GM12878 (cell line): ENCODE measurements around the gene NELL1. TPM values are rescaled to one million over a fixed set of nuclear protein-coding genes. Genes with fewer than 3 reads are reported as not detected.

Experiments used
- ATAC-seq: fragments of 200-7000 bp; cut with Tn5 transposase; 3 replicates; pipeline ENCODE4 v1.9.1; 2020; ENCODE audit warnings: mild to moderate bottlenecking, moderate library complexity
- BruUV-seq: library from RNA; stranded (reverse); fragments of 400-500 nt; replicated peaks from 2 replicates; lab custom pipeline; 2021; lab: Mats Ljungman, UMichigan
- CTCF ChIA-PET: fragments of 300-600 bp; sonication (Branson Sonifier 250); formaldehyde crosslinking; extraction: SDS; loops from one replicate; lab custom pipeline; 2021; ENCODE audit warnings: inconsistent platforms; lab: Yijun Ruan, JAX
- POLR2A ChIA-PET: fragments of 350-600 bp; formaldehyde crosslinking; extraction: SDS; loops from one replicate; lab custom pipeline; 2021; ENCODE audit warnings: inconsistent platforms; lab: Charles Lee
- RAD21 ChIA-PET: fragments of 300-600 bp; sonication (Branson Sonifier 250); formaldehyde crosslinking; loops from one replicate; lab custom pipeline; 2023; ENCODE audit warnings: antibody characterized with exemption; ENCODE audit not compliant: unreplicated experiment; lab: Charles Lee
- SMC1A ChIA-PET: fragments of 300-600 bp; sonication (Branson Sonifier 250); formaldehyde crosslinking; loops from one replicate; lab custom pipeline; 2023; ENCODE audit not compliant: unreplicated experiment, uncharacterized antibody; lab: Charles Lee
- DNase-seq: peaks from one replicate; pipeline ENCODE4 v3.0.0-alpha.2; 2011; ENCODE audit warnings: low read depth, low spot score
- FAIRE-seq: peaks from 3 replicates; lab custom pipeline; 2011; peaks lifted over from hg19 to GRCh38; lab: Jason Lieb, UNC
- H2AFZ ChIP-seq: 2 replicates; pipeline ENCODE4 v1.6.0; 2011; ENCODE audit warnings: low read depth, low read length, control low read depth; ENCODE audit not compliant: control insufficient read depth
- H3K27ac ChIP-seq: 2 replicates; pipeline ENCODE4 v1.5.1; 2011; ENCODE audit warnings: control low read depth; ENCODE audit not compliant: control insufficient read depth, insufficient read depth
- H3K27me3 ChIP-seq, 2 experiments: replicated peaks in 1 of 2; 2 replicates each; pipeline versions ENCODE4 v1.6.0 to v1.6.1; 2011; ENCODE audit warnings: low read length in 1 of 2; ENCODE audit not compliant: control insufficient read depth in 2 of 2, insufficient read depth in 2 of 2
- H3K36me3 ChIP-seq, 2 experiments: 2 replicates each; pipeline ENCODE4 v1.5.1; 2011; ENCODE audit warnings: low read length in 1 of 2; ENCODE audit not compliant: control insufficient read depth in 2 of 2, insufficient read depth in 2 of 2
- H3K4me1 ChIP-seq: 2 replicates; pipeline ENCODE4 v1.6.1; 2011; ENCODE audit warnings: mild to moderate bottlenecking, low read length, moderate library complexity, mixed read lengths; ENCODE audit not compliant: control insufficient read depth, insufficient read depth
- H3K4me2 ChIP-seq: 2 replicates; pipeline ENCODE4 v1.6.0; 2011; ENCODE audit warnings: control low read depth; ENCODE audit not compliant: control insufficient read depth, insufficient read depth
- H3K4me3 ChIP-seq: fragments of 200-600 bp; sonication (generic); 2 replicates; pipeline ENCODE4 v1.5.1; 2016
- H3K79me2 ChIP-seq: 2 replicates; pipeline ENCODE4 v1.6.0; 2011; ENCODE audit warnings: low read length; ENCODE audit not compliant: control insufficient read depth, insufficient read depth
- H3K9ac ChIP-seq: 2 replicates; pipeline ENCODE4 v1.8.0; 2011; ENCODE audit warnings: low read length, control low read depth, mixed read lengths; ENCODE audit not compliant: control insufficient read depth, insufficient read depth
- H3K9me3 ChIP-seq: replicated peaks from 3 replicates; pipeline ENCODE4 v1.5.1; 2011; ENCODE audit warnings: mild to moderate bottlenecking, low read length; ENCODE audit not compliant: control insufficient read depth, insufficient read depth
- H4K20me1 ChIP-seq: 2 replicates; pipeline ENCODE4 v1.6.0; 2011; ENCODE audit not compliant: control insufficient read depth, insufficient read depth
- ASH2L ChIP-seq: fragments of 300-600, 200-600 bp; sonication (generic); IDR thresholded peaks from 2 replicates; pipeline ENCODE4 v1.6.1; 2017; ENCODE audit warnings: low read depth, mild to moderate bottlenecking, borderline replicate concordance
- ATF2 ChIP-seq: IDR thresholded peaks from 2 replicates; pipeline ENCODE4 v1.6.1; 2012; ENCODE audit warnings: low read length, inconsistent platforms
- BCL11A ChIP-seq: IDR thresholded peaks from 2 replicates; pipeline ENCODE4 v1.6.1; 2011; ENCODE audit warnings: low read depth, low read length
- HDAC2 ChIP-seq: fragments of 200-600 bp; sonication (generic); IDR thresholded peaks from 2 replicates; pipeline ENCODE4 v1.6.1; 2017
- HDAC6 ChIP-seq: fragments of 200-600 bp; sonication (generic); IDR thresholded peaks from one replicate; pipeline ENCODE4 v1.8.0; 2017; ENCODE audit warnings: antibody characterized with exemption; ENCODE audit not compliant: unreplicated experiment
- IKZF1 ChIP-seq: fragments of 450-650 bp; conservative IDR thresholded peaks from 2 replicates; pipeline ENCODE4 v1.6.1; 2017; ENCODE audit warnings: antibody characterized with exemption, mild to moderate bottlenecking
- KAT2A ChIP-seq: conservative IDR thresholded peaks from 2 replicates; pipeline ENCODE4 v1.6.1; 2011; ENCODE audit warnings: low read depth, low read length; ENCODE audit not compliant: control insufficient read depth
- MTA3 ChIP-seq: IDR thresholded peaks from 2 replicates; pipeline ENCODE4 v1.6.1; 2012; ENCODE audit warnings: low read length, inconsistent platforms, borderline replicate concordance
- MYB ChIP-seq: fragments of 150-350 bp; IDR thresholded peaks from 2 replicates; pipeline ENCODE4 v1.6.1; 2014; ENCODE audit warnings: mild to moderate bottlenecking, low read depth, low read length, borderline replicate concordance
- MYC ChIP-seq: IDR thresholded peaks from 2 replicates; pipeline ENCODE4 v1.6.1; 2011; ENCODE audit warnings: mild to moderate bottlenecking, low read length, moderate library complexity, inconsistent platforms; ENCODE audit not compliant: insufficient read depth, insufficient replicate concordance, insufficient read length, severe bottlenecking
- POU2F2 ChIP-seq: IDR thresholded peaks from 3 replicates; pipeline ENCODE4 v1.6.1; 2011; ENCODE audit warnings: low read depth, mild to moderate bottlenecking, low read length, borderline replicate concordance
- SIN3A ChIP-seq: IDR thresholded peaks from 2 replicates; pipeline ENCODE4 v1.6.1; 2012; ENCODE audit warnings: low read depth, low read length, improper control_type of control experiment
- SRF ChIP-seq, 2 experiments: IDR thresholded peaks; 2 replicates each; pipeline ENCODE4 v1.6.1; 2011; ENCODE audit warnings: low read depth in 2 of 2, low read length in 2 of 2, mild to moderate bottlenecking in 1 of 2, moderate library complexity in 1 of 2
- TBL1XR1 ChIP-seq: IDR thresholded peaks from 2 replicates; pipeline ENCODE4 v1.6.1; 2012; ENCODE audit warnings: low read depth, low read length, improper control_type of control experiment
- YBX1 ChIP-seq: fragments of 450-650 bp; IDR thresholded peaks from 2 replicates; pipeline ENCODE4 v1.6.1; 2016; ENCODE audit warnings: antibody characterized with exemption
- ZBED1 ChIP-seq: IDR thresholded peaks from 2 replicates; pipeline ENCODE4 v1.6.1; 2016; ENCODE audit warnings: borderline replicate concordance
- ZNF384 ChIP-seq: IDR thresholded peaks from 2 replicates; pipeline ENCODE4 v1.6.1; 2012; ENCODE audit warnings: low read depth, mild to moderate bottlenecking, low read length, improper control_type of control experiment, borderline replicate concordance
- WGBS: methylation state at CpG from one replicate; pipeline ENCODE4 v1.1.6; 2016; ENCODE audit warnings: low lambda C conversion rate; ENCODE audit not compliant: insufficient replicate concordance, insufficient coverage; ENCODE audit errors: missing lambda C conversion rate; 5-methylcytosine and 5-hydroxymethylcytosine counted together
- in situ Hi-C: fragments of 300-500 bp; cut with MboI; formaldehyde crosslinking; loops from 9 replicates; pipeline ENCODE4 v1.14.3; 2018; ENCODE audit warnings: mixed read lengths
- intact Hi-C: fragments of 100-400 bp; cut with micrococcal nuclease; formaldehyde crosslinking; loops from one replicate; pipeline ENCODE4 v1.14.2; 2022; ENCODE audit not compliant: unreplicated experiment
- polyA plus RNA-seq, 11 experiments: library from polyadenylated mRNA; depleted of rRNA in 4 of 11; unstranded in 6 of 11; stranded (reverse) in 5 of 11; fragments of >200 nt; fragmentation: Nextera tagmentation in 4 of 11; fragmentation: Illumina TruSeq in 1 of 11; extraction: Ambion mirVana in 4 of 11; extraction: Trizol in 1 of 11; gene quantifications; 1 replicate in 1 of 11; 2 replicates in 10 of 11; pipeline versions ENCODE4 v1.2.1 to v1.2.3, GENCODE V29; 2011 to 2016; ENCODE audit warnings: inconsistent platforms in 2 of 11, missing spikeins in 2 of 11, low read depth in 1 of 11
- total RNA-seq, 4 experiments: library from RNA; depleted of rRNA in 3 of 4; stranded (reverse); fragments of >200 nt in 3 of 4; fragmentation: Illumina TruSeq in 1 of 4; extraction: Trizol in 1 of 4; gene quantifications; 2 replicates each; pipeline versions ENCODE4 v1.2.1 to v1.2.3, GENCODE V29; 2013 to 2021
- TF ChIP-seq, protein P1 (sequence below): fragments of 450-650 bp; conservative IDR thresholded peaks from 2 replicates; pipeline ENCODE4 v1.6.1; 2017; ENCODE audit warnings: mild to moderate bottlenecking, moderate library complexity
- TF ChIP-seq, protein P2 (sequence below): fragments of 450-650 bp; IDR thresholded peaks from 2 replicates; pipeline ENCODE4 v1.6.1; 2017; ENCODE audit warnings: mild to moderate bottlenecking, low read depth, inconsistent platforms; ENCODE audit not compliant: poor library complexity, severe bottlenecking

The NELL1 gene
- total and polyA plus RNA-seq, 10 of the 15 experiments (the other 5 are each of a cell fraction or from before 2014, with no cell fraction given): 0.02 to 0.12 TPM; not detected in 8

GRCh38 chr11:20964985-20965384, 295.6 kb downstream of the NELL1 start (continued):
- TF ChIP-seq, protein P1, sequence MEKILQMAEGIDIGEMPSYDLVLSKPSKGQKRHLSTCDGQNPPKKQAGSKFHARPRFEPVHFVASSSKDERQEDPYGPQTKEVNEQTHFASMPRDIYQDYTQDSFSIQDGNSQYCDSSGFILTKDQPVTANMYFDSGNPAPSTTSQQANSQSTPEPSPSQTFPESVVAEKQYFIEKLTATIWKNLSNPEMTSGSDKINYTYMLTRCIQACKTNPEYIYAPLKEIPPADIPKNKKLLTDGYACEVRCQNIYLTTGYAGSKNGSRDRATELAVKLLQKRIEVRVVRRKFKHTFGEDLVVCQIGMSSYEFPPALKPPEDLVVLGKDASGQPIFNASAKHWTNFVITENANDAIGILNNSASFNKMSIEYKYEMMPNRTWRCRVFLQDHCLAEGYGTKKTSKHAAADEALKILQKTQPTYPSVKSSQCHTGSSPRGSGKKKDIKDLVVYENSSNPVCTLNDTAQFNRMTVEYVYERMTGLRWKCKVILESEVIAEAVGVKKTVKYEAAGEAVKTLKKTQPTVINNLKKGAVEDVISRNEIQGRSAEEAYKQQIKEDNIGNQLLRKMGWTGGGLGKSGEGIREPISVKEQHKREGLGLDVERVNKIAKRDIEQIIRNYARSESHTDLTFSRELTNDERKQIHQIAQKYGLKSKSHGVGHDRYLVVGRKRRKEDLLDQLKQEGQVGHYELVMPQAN: no peak
- TF ChIP-seq HDAC6 (no peak), MYB (no peak), SRF (IDR thresholded peaks at IDR 0.05; ENCODE audit: low read depth in 2 of 2, low read length in 2 of 2) (no peak), MTA3 (no peak), HDAC2 (no peak), ZBED1 (no peak), IKZF1 (no peak), MYC (no peak)

DNA sequence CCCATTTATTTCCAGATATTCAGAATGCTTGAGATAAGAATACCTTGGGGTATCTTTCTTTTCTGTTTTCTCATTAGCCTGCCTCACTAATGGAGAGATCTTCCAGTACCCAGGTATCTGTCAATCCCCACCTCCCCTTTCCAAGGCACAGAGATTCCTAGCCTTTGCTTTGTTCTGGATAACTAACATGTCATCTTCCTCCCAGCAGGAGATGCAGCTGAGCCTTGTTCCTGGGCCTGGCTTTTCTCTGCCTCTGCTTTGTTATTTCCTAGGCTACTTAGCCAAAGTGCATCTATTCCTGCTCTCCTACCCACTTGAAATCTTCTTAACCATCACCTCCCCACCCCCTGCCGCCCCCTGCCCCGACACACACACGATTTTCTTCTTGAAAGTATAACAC, 297.1 kb downstream of the NELL1 start:
- WGBS: 0% methylated on average over 3 of the region's 3 CpGs
- H3K79me2 ChIP-seq: no peaks in the 10 kb centered on the region
- SMC1A ChIA-PET: no interaction called here
- TF ChIP-seq ATF2: no peak
- no peak for TF ChIP-seq POU2F2
- TF ChIP-seq BCL11A: no peak
- TF ChIP-seq TBL1XR1: no peak
- TF ChIP-seq MTA3: no peak
- TF ChIP-seq YBX1: no peak
- TF ChIP-seq KAT2A: no peak
- no peak for TF ChIP-seq ZNF384
- TF ChIP-seq SIN3A: no peak
- TF ChIP-seq ASH2L: no peak
- TF ChIP-seq, protein P2, sequence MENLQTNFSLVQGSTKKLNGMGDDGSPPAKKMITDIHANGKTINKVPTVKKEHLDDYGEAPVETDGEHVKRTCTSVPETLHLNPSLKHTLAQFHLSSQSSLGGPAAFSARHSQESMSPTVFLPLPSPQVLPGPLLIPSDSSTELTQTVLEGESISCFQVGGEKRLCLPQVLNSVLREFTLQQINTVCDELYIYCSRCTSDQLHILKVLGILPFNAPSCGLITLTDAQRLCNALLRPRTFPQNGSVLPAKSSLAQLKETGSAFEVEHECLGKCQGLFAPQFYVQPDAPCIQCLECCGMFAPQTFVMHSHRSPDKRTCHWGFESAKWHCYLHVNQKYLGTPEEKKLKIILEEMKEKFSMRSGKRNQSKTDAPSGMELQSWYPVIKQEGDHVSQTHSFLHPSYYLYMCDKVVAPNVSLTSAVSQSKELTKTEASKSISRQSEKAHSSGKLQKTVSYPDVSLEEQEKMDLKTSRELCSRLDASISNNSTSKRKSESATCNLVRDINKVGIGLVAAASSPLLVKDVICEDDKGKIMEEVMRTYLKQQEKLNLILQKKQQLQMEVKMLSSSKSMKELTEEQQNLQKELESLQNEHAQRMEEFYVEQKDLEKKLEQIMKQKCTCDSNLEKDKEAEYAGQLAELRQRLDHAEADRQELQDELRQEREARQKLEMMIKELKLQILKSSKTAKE: no peak

More for the DNA sequence above, 297.1 kb downstream of the NELL1 start:
- intact Hi-C loops (no loop called here), in situ Hi-C loops (no loop called here)
- RAD21 ChIA-PET: no interaction called here
- Histone ChIP-seq H3K4me1 (no peaks in the 10 kb centered on the region), H3K4me3 (no peak overlapping the region), H3K4me2 (no peak overlapping the region), H3K27me3 (no peaks in the 10 kb centered on the region), H3K9me3 (no peaks in the 10 kb centered on the region), H2AFZ (no peak overlapping the region), H3K9ac (no peak overlapping the region), H3K27ac (no peak overlapping the region), H4K20me1 (no peaks in the 10 kb centered on the region), H3K36me3 (no peaks in the 10 kb centered on the region)
- FAIRE-seq: no peak
- ATAC-seq: no peak
- no TSS peak for BruUV-seq
- CTCF ChIA-PET: no interaction called here
- DNase-seq: no peak
- POLR2A ChIA-PET: no interaction called here
